Activated naive CD8-positive, alpha-beta T cell (primary cell): Measurements from ENCODE around the gene PTPRG.

Experiments
- H3K27ac Mint-ChIP-seq: one replicate; pipeline ENCODE4 v1.8.0; 2021; ENCODE audit warnings: mixed read lengths
- H3K27me3 Mint-ChIP-seq: one replicate; pipeline ENCODE4 v1.8.0; 2021; ENCODE audit warnings: mixed read lengths
- H3K36me3 Mint-ChIP-seq: one replicate; pipeline ENCODE4 v1.8.0; 2021; ENCODE audit warnings: mixed read lengths
- H3K4me1 Mint-ChIP-seq: one replicate; pipeline ENCODE4 v1.8.0; 2021; ENCODE audit warnings: low read depth, mixed read lengths
- H3K4me3 Mint-ChIP-seq: one replicate; pipeline ENCODE4 v1.8.0; 2021; ENCODE audit warnings: mild to moderate bottlenecking, mixed read lengths
- H3K9me3 Mint-ChIP-seq: one replicate; pipeline ENCODE4 v1.8.0; 2021; ENCODE audit warnings: low read depth, mixed read lengths

The PTPRG gene

GRCh38 chr3:61943975-61944374 is 382.6 kb downstream of the PTPRG start:
- no peak overlapping the region for H3K4me3 Mint-ChIP-seq
- H3K27me3 Mint-ChIP-seq, result no peaks in the 10 kb centered on the region
- H3K9me3 Mint-ChIP-seq, result no peaks in the 10 kb centered on the region
- H3K4me1 Mint-ChIP-seq, result no peaks in the 10 kb centered on the region
- no peak overlapping the region for H3K27ac Mint-ChIP-seq
- H3K36me3 Mint-ChIP-seq, result no peaks in the 10 kb centered on the region

GRCh38 chr3:61944726-61945125 is 383.4 kb downstream of the PTPRG start:
- no peaks in the 10 kb centered on the region for H3K36me3 Mint-ChIP-seq
- H3K4me1 Mint-ChIP-seq, result no peaks in the 10 kb centered on the region
- H3K9me3 Mint-ChIP-seq, result no peaks in the 10 kb centered on the region
- no peaks in the 10 kb centered on the region for H3K27me3 Mint-ChIP-seq
- no peak overlapping the region for H3K27ac Mint-ChIP-seq
- no peak overlapping the region for H3K4me3 Mint-ChIP-seq

DNA sequence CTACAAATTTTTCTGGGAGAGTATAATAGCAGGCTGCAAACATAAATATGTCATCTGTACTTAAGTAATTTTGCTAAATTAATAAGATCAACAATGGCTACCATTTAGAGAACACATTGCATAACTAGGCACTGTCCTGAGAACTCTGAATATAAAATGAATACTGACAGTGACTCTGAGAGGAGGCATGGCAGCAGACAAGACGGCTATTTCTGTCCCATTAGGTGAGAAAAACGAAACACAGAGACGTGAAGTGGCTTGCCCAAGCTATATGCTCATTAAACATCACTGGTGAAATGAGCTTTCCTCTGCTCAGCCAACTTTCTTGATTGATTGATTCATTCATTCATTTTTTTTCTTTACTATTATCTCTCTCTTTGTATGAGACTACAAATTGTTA is 384.3 kb downstream of the PTPRG start:
- Mint-ChIP-seq H3K27me3 (no peaks in the 10 kb centered on the region), H3K4me1 (no peaks in the 10 kb centered on the region), H3K4me3 (no peak overlapping the region), H3K27ac (no peak overlapping the region), H3K9me3 (no peaks in the 10 kb centered on the region), H3K36me3 (no peaks in the 10 kb centered on the region)

GRCh38 chr3:61946570-61947324 is 385.4 kb downstream of the PTPRG start:
- Mint-ChIP-seq H3K9me3 (no peaks in the 10 kb centered on the region), H3K4me1 (no peaks in the 10 kb centered on the region), H3K4me3 (no peak overlapping the region), H3K27me3 (no peaks in the 10 kb centered on the region), H3K27ac (no peak overlapping the region), H3K36me3 (no peaks in the 10 kb centered on the region)

GRCh38 chr3:61947456-61947855 is 386.1 kb downstream of the PTPRG start:
- no peaks in the 10 kb centered on the region for H3K27me3 Mint-ChIP-seq
- H3K4me1 Mint-ChIP-seq, result no peaks in the 10 kb centered on the region
- no peak overlapping the region for H3K27ac Mint-ChIP-seq
- H3K36me3 Mint-ChIP-seq, result no peaks in the 10 kb centered on the region
- H3K9me3 Mint-ChIP-seq, result no peaks in the 10 kb centered on the region
- no peak overlapping the region for H3K4me3 Mint-ChIP-seq

DNA sequence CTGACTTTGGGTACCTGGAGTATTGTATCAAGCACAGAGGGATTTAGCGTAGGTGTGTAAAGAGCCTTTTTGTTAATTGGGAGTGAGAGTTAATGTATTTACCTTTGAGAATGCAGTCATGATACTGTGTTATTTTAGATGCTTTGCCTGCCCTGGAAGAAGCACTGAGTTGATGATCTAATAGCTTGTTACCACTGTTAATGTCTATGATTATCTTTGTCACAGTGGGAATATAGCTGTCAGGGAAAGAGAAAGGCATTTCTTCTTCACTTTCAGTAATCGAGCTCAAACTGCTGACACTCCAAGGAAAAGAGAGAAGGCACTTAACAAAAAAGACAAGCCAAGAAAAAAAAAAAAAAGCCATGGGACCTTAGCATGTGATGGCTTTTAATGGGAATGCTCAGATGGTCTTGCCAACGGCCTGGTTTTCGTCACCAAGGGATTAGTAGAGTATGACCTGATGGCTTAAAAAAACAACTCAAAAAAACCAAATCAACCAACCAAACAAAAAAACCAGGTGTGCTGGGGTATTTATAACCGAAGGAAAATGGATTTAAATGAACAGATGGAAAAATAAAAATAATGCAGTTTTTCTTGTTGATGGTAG is 387.4 kb downstream of the PTPRG start:
- Mint-ChIP-seq H3K27me3 (no peaks in the 10 kb centered on the region), H3K4me1 (no peaks in the 10 kb centered on the region), H3K27ac (no peak overlapping the region), H3K4me3 (no peak overlapping the region), H3K36me3 (no peaks in the 10 kb centered on the region), H3K9me3 (no peaks in the 10 kb centered on the region)

DNA sequence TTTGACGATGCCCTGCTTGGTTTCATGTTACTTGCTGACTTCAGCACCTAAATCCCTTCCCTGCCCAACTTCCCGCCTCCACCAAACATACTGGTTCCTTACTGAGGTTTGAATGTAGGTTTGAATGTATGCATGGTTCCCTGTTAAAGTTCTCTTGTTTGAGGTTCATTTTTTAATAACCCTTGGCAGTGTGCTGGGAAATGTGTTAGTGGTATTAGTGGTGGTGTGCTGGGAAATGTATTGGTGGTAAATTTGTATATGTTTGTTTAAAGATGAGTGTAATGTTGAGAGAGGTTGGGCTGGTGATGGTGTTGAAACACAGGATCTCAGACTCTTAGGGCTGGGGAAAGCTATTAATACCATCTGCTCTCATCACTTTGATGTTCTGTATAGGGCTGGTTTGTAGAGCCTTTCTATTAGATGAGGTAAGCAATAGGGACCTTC is 392.7 kb downstream of the PTPRG start:
- Mint-ChIP-seq H3K9me3 (no peaks in the 10 kb centered on the region), H3K27ac (no peak overlapping the region), H3K36me3 (no peaks in the 10 kb centered on the region), H3K4me1 (no peaks in the 10 kb centered on the region), H3K27me3 (peaks cover 5% of the 10 kb centered on the region), H3K4me3 (no peak overlapping the region)

- no peaks in the 10 kb centered on the region for H3K4me1 Mint-ChIP-seq
- H3K27ac Mint-ChIP-seq, result no peak overlapping the region
- peaks cover 5% of the 10 kb centered on the region for H3K27me3 Mint-ChIP-seq
- H3K9me3 Mint-ChIP-seq, result no peaks in the 10 kb centered on the region
- no peak overlapping the region for H3K4me3 Mint-ChIP-seq
- H3K36me3 Mint-ChIP-seq, result no peaks in the 10 kb centered on the region
Observed at GRCh38 chr3:61955483-61955882, 394.1 kb downstream of the PTPRG start.

DNA sequence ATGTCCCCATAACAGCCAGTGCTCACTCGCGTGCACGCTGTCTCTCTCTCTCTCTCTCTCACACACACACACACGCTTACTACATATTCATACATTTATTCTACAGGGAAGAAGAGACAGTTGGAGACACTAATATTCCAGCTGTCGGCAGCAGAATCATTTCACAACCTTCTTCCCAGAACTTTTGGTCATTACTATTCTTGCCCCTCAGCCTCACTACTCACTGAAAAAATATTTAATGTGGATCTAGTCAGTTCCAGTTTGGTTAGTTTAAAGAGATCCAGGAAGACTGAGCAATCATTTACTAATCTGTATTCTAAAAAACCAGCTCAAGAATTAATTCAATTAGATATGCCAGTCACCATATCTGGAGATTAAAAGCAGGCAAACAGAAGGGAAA is 394.9 kb downstream of the PTPRG start:
- no peak overlapping the region for H3K27ac Mint-ChIP-seq
- H3K4me3 Mint-ChIP-seq, result no peak overlapping the region
- H3K36me3 Mint-ChIP-seq, result no peaks in the 10 kb centered on the region
- H3K4me1 Mint-ChIP-seq, result no peaks in the 10 kb centered on the region
- H3K27me3 Mint-ChIP-seq, result peaks cover 5% of the 10 kb centered on the region
- H3K9me3 Mint-ChIP-seq, result no peaks in the 10 kb centered on the region

GRCh38 chr3:61957259-61957658 is 395.9 kb downstream of the PTPRG start:
- H3K9me3 Mint-ChIP-seq, result no peaks in the 10 kb centered on the region
- peaks cover 5% of the 10 kb centered on the region for H3K27me3 Mint-ChIP-seq
- no peak overlapping the region for H3K27ac Mint-ChIP-seq
- no peaks in the 10 kb centered on the region for H3K36me3 Mint-ChIP-seq
- H3K4me1 Mint-ChIP-seq, result no peaks in the 10 kb centered on the region
- H3K4me3 Mint-ChIP-seq, result no peak overlapping the region

DNA sequence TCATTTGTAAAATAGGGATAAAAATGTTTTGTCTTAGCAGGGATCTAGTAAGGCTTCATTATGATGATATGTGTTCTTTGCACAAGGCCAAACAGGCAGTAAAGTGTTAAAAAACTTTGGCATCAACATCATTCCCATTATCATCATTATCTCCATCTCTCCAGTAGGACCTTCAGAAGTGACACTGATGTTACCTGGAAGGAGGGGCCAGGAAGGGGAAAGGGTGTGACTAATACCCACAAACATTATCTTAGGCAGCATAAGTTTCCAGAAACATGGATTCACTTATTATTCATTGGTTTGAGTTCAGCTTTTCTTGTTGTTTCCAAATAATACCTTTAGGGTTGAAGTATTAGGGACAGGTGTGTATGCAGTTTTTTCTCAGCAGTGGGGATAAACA is 399.6 kb downstream of the PTPRG start:
- H3K36me3 Mint-ChIP-seq, result no peaks in the 10 kb centered on the region
- H3K4me1 Mint-ChIP-seq, result no peaks in the 10 kb centered on the region
- no peak overlapping the region for H3K4me3 Mint-ChIP-seq
- H3K27me3 Mint-ChIP-seq, result peaks cover 5% of the 10 kb centered on the region
- no peak overlapping the region for H3K27ac Mint-ChIP-seq
- H3K9me3 Mint-ChIP-seq, result no peaks in the 10 kb centered on the region

DNA sequence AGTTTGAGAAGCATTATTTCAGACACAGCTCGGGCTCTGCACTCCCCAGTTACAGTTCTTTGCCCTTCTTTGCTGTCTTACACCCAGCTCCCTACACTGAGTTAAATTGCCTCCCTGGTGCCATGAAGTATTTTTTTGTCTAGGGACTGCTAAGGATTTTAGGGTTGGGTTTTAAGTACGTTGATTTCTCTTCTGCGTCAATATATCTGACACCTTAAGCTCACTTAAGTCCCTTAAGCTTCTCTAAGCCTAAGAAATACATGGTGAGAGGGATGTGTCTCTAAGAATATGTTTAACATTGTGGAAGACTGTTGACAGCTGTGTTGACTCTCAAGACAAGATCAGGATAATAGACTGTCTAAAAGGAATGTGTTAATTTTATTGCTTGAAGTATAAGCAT is 400.5 kb downstream of the PTPRG start:
- Mint-ChIP-seq H3K9me3 (no peaks in the 10 kb centered on the region), H3K4me1 (no peaks in the 10 kb centered on the region), H3K4me3 (no peak overlapping the region), H3K27me3 (peaks cover 5% of the 10 kb centered on the region), H3K36me3 (no peaks in the 10 kb centered on the region), H3K27ac (no peak overlapping the region)

GRCh38 chr3:61964566-61964965 is 403.2 kb downstream of the PTPRG start:
- H3K27me3 Mint-ChIP-seq, result no peaks in the 10 kb centered on the region
- H3K36me3 Mint-ChIP-seq, result no peaks in the 10 kb centered on the region
- H3K9me3 Mint-ChIP-seq, result no peaks in the 10 kb centered on the region
- no peak overlapping the region for H3K27ac Mint-ChIP-seq
- H3K4me1 Mint-ChIP-seq, result no peaks in the 10 kb centered on the region
- H3K4me3 Mint-ChIP-seq, result no peak overlapping the region

DNA sequence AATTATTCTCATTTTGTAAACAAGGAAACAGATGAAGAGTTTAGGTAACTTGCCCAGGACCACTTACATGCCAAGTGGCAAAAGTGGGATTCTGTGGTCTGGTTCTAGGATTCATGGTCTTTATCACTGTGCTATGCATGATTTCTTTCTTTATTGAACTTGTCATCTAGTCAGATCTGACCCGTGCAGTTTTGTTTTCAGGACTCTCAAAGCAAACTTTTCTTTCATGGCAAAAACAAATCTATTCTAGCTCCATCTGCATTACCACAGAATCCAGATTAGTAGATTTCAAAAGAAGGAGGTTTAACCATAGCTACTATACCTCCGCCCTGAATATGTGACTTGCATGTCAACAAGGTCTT is 404.4 kb downstream of the PTPRG start:
- Mint-ChIP-seq H3K36me3 (no peaks in the 10 kb centered on the region), H3K4me3 (no peak overlapping the region)

GRCh38 chr3:61966200-61966599 is 404.8 kb downstream of the PTPRG start:
- no peak overlapping the region for H3K4me3 Mint-ChIP-seq
- H3K27me3 Mint-ChIP-seq, result no peaks in the 10 kb centered on the region
- H3K9me3 Mint-ChIP-seq, result no peaks in the 10 kb centered on the region
- no peaks in the 10 kb centered on the region for H3K36me3 Mint-ChIP-seq
- no peak overlapping the region for H3K27ac Mint-ChIP-seq
- no peaks in the 10 kb centered on the region for H3K4me1 Mint-ChIP-seq

More for the DNA sequence above, 404.4 kb downstream of the PTPRG start:
- Mint-ChIP-seq H3K27me3 (no peaks in the 10 kb centered on the region), H3K9me3 (no peaks in the 10 kb centered on the region), H3K27ac (no peak overlapping the region), H3K4me1 (no peaks in the 10 kb centered on the region)

DNA sequence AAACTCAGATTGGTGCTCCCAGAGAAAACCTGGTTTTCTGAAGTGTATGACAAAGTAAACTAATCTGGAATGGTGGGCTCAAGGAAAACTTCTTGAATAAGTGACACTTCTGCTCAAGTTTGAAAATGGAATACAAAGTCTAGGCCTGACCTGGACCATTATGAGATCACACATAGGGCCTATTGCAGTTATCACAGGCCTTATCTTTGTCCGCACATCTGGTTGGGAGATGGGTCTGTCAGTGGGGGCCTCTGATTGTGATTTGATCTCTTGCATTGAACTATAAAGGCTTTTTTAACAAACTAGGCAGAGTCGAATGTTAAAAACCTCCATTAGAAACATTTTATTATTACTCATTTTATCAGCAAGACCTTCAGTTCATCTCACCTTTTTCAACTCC is 405.6 kb downstream of the PTPRG start:
- Mint-ChIP-seq H3K9me3 (no peaks in the 10 kb centered on the region), H3K27ac (no peak overlapping the region), H3K36me3 (no peaks in the 10 kb centered on the region), H3K4me3 (no peak overlapping the region), H3K27me3 (no peaks in the 10 kb centered on the region), H3K4me1 (no peaks in the 10 kb centered on the region)
